ENCODE results near the gene CACNG4. TPM values are rescaled to one million over a fixed set of nuclear protein-coding genes. Genes with fewer than 3 reads are reported as not detected.

Gene CACNG4
- total RNA-seq, 4 donors from 2014 or later = 0.56 to 2.2 (median 1.1) TPM; not detected in 1

DNA sequence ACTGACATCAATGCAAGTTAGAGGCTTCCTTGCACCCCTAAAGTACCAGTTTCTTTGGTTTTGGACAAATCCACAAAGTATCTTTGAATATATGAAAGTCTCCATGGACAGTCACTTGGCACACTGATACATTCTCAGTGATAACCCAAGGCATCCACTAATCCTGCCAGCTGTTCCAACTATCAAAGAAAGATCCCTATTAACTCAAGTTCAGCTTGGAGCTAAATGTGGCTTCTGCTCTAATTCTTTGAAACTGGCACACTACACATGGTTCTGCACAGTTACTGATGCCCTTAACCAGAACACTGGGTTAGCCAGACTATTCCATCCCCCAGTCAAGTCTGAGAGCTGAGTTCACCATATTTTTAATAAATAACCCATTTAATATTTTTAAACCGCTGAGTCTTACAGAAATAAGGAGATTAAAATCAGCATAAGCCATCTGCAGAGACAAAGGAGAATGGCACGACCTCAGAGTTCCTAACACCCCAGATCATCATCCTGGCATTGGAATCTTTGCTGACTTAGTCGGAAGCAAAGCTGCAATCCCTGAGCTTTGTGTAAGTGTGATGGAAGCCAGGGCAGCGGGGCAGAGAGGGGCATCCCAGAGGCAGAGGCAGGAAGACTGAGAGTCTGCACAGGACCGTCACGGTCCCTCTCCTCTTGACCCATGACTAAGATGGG, 86.1 kb downstream of the CACNG4 start:
- ATAC-seq (ENCODE audit: low FRiP score) (no peak), DNase-seq (ENCODE audit: low spot score) (no peak)
- TF ChIP-seq, protein P1, sequence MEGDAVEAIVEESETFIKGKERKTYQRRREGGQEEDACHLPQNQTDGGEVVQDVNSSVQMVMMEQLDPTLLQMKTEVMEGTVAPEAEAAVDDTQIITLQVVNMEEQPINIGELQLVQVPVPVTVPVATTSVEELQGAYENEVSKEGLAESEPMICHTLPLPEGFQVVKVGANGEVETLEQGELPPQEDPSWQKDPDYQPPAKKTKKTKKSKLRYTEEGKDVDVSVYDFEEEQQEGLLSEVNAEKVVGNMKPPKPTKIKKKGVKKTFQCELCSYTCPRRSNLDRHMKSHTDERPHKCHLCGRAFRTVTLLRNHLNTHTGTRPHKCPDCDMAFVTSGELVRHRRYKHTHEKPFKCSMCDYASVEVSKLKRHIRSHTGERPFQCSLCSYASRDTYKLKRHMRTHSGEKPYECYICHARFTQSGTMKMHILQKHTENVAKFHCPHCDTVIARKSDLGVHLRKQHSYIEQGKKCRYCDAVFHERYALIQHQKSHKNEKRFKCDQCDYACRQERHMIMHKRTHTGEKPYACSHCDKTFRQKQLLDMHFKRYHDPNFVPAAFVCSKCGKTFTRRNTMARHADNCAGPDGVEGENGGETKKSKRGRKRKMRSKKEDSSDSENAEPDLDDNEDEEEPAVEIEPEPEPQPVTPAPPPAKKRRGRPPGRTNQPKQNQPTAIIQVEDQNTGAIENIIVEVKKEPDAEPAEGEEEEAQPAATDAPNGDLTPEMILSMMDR (IDR thresholded peaks at IDR 0.05) = no peak

DNA sequence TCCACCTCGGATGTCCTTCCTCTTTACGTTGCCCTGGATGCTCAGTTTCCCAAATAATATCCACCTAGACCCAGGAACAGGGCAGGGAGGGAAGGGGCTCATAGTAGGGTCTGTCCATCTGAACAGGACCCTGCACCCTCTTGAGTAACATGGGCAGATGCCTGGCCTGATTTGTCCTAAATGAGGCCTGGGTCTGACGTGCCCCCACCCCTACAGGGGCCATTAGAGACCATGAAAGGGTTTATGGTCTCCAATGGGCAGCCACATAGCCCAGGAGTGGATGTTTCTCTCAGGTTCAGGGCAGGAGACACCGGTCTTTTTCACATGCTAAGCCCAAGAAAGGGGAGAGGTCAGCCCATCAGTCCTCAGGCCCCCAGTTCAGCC, 86.6 kb downstream of the CACNG4 start:
- no peak for DNase-seq (ENCODE audit: low spot score)
- TF ChIP-seq, protein P1 (IDR thresholded peaks at IDR 0.05) = no peak
- no peak for ATAC-seq (ENCODE audit: low FRiP score)

DNA sequence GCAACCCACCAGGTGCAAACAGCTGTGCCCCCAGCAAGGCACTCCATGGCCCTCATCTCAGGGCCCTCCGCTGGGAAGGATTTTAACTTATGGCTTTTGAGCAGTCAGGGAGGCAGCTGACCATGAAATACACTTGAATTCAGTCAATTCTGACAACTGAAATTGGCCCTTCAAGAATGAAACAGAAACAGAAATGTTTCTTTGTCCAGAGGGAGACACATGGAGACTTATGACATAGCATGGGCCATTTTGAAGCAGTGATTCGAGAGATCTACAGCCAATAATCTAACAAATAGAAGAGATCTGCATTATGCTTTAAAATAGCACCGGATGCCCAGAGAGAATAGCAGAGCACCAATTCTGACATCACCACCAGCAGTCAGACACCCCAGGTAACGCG, 87.3 kb downstream of the CACNG4 start:
- TF ChIP-seq, protein P1 (IDR thresholded peaks at IDR 0.05) = no peak
- DNase-seq (ENCODE audit: low spot score) = no peak
- no peak for ATAC-seq (ENCODE audit: low FRiP score)

DNA sequence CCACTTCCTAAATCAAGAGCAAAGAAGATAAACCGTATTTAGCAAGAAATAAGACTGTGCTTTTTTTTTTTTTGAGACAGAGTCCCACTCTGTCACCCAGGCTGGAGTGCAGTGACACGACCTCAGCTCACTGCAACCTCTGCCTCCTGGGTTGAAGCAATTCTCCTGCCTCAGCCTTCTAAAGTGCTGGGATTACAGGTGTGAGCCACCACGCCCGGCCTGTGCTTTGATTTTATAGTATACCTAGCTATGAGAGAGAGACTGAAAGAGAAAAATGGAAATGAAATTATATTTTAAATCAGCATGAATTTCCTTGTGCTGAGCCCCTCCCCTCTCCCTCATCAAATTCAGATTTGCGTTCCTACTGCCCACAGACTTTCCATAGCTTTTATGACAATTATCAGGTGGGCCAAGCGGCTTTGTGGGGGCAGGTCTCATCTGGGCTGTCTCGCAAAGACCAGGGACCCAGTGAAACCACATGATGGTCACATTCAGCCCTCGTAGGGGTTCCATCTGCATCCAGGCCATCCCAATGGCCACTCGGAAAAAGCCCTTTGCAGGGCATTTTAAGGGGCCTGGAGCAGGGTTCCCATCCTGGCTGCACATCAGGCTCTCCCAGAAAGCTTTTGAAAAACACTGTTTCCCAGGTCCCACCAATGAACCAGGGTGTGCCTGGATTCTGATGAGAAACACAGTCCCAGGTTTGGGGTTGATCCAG, 88.4 kb downstream of the CACNG4 start:
- ATAC-seq (ENCODE audit: low FRiP score) = no peak
- TF ChIP-seq, protein P1 (IDR thresholded peaks at IDR 0.05) = no peak
- no peak for DNase-seq (ENCODE audit: low spot score)

DNA sequence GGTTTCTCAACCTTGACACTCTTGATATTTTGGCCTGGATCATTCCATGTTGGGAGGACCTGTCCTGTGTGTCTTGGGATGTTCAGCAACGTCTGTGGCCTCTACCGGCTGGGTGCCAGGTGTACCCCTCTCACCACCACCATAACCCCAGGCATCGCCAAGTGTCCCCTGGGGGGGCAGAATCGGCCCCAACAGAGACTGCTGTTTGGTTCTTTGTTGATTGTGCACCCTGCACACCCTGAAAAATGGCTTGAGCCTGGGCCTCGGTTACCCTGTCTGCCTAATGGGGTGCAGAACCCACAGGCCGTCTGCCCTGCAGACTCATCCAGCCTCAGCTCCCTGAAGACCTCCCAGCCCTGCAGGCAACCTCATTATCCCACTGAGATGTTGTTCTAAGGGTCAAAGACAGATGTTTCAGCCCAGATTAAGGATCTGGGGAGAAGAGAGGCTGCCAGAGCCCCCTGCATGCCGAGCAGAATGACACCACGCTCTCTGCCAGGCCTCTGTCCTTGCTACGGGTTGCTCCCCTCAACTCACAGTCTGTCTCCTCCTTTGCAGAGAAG, 89.0 kb downstream of the CACNG4 start:
- ATAC-seq (ENCODE audit: low FRiP score) (no peak), DNase-seq (ENCODE audit: low spot score) (no peak)
- TF ChIP-seq, protein P1 (IDR thresholded peaks at IDR 0.05) = no peak

DNA sequence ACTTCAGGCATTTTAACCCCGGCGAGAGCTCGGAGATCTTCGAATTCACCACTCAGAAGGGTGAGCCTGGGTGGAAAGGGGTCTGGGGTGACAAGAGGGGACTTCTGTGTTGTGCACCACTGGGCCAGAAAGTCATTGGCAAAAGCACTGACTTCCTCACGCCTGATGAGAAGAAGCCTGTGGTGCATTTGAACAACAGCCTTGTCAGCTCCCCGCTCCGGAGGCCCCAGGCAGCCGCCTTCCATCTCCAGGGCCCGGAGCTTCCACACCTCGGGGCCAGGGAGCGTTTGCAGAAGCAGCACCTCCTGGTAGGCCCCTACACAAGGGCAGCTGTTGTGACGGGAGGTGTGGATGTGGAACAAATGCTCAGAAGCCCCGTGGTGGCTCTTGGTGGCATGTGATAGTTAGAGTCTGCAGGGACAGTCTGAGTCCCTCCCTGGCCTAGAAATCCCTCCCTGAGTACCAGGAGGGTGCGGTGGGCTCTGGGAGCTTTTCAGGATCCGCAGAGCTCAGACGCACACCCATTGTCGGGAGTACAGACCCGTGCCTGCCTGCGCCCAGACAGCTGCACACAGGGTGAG, 89.6 kb downstream of the CACNG4 start:
- TF ChIP-seq, protein P1 (IDR thresholded peaks at IDR 0.05) = no peak
- ATAC-seq (ENCODE audit: low FRiP score) (no peak), DNase-seq (ENCODE audit: low spot score) (no peak)
